HG02884 (cell line): ENCODE measurements around the gene ESPN.
"Not testable (repeated sequence)": the region's sequence is repeated elsewhere in the genome, so short reads cannot be mapped to it uniquely, and the experiment has no call there.

Experiments
- ATAC-seq: cut with Tn5 transposase; IDR thresholded peaks from one replicate; pipeline ENCODE4 v1.9.1; 2021; ENCODE audit warnings: mild to moderate bottlenecking, moderate library complexity; ENCODE audit not compliant: unreplicated experiment

Gene ESPN

GRCh38 chr1:6447016-6447817, 22.6 kb downstream of the ESPN start:
- no peak for ATAC-seq

GRCh38 chr1:6447818-6448748, 23.5 kb downstream of the ESPN start:
- no peak for ATAC-seq

GRCh38 chr1:6448749-6449631, 24.4 kb downstream of the ESPN start:
- ATAC-seq, result no peak

GRCh38 chr1:6450005-6450450, 25.5 kb downstream of the ESPN start:
- ATAC-seq, result no peak

- ATAC-seq, result not testable (repeated sequence)
Observed at GRCh38 chr1:6450486-6450885, 25.9 kb downstream of the ESPN start.

- ATAC-seq, result no peak
Observed at GRCh38 chr1:6450943-6451373, 26.4 kb downstream of the ESPN start.

- not testable (repeated sequence) for ATAC-seq
Observed at GRCh38 chr1:6453895-6454855, 29.6 kb downstream of the ESPN start.

- no peak for ATAC-seq
Observed at GRCh38 chr1:6454856-6455751, 30.5 kb downstream of the ESPN start.

- ATAC-seq, result not testable (repeated sequence)
Observed at GRCh38 chr1:6455752-6456520, 31.4 kb downstream of the ESPN start.

GRCh38 chr1:6456800-6457466, 32.4 kb downstream of the ESPN start:
- no peak for ATAC-seq

- no peak for ATAC-seq
Observed at GRCh38 chr1:6459850-6460265, 35.3 kb downstream of the ESPN start.

GRCh38 chr1:6460301-6461050, 35.9 kb downstream of the ESPN start:
- no peak for ATAC-seq

GRCh38 chr1:6461051-6461530, 36.5 kb downstream of the ESPN start:
- ATAC-seq, result no peak

- no peak for ATAC-seq
Observed at GRCh38 chr1:6461538-6462411, 37.2 kb downstream of the ESPN start.

GRCh38 chr1:6462412-6463119, 38.0 kb downstream of the ESPN start:
- no peak for ATAC-seq
